Suprapubic skin (tissue), 4 donors: ENCODE measurements around the gene SYT3.

Experiments
- EP300 ChIP-seq: sonication (generic); formaldehyde crosslinking; IDR thresholded peaks from one replicate; pipeline ENCODE4 v1.6.1; 2017; ENCODE audit warnings: antibody characterized with exemption
- POLR2A ChIP-seq, 2 donors: fragments of 450-650 bp; IDR thresholded peaks; one replicate each; pipeline ENCODE4 v1.6.1; 2017; ENCODE audit warnings: antibody characterized with exemption in 2 of 2, mild to moderate bottlenecking in 2 of 2, moderate library complexity in 2 of 2
- POLR2AphosphoS5 ChIP-seq, 3 donors: sonication (generic); formaldehyde crosslinking; IDR thresholded peaks; one replicate each; pipeline ENCODE4 v1.6.1; 2017; ENCODE audit warnings: antibody characterized with exemption in 3 of 3
- TF ChIP-seq, protein P1 (sequence below), 2 donors: fragments of 200-600 bp in 1 of 2; fragments of 450-650 bp in 1 of 2; sonication (generic) in 1 of 2; IDR thresholded peaks; one replicate each; pipeline ENCODE4 v1.5.1; 2016 to 2019; ENCODE audit warnings: antibody characterized with exemption in 2 of 2, mild to moderate bottlenecking in 1 of 2, moderate library complexity in 1 of 2

DNA sequence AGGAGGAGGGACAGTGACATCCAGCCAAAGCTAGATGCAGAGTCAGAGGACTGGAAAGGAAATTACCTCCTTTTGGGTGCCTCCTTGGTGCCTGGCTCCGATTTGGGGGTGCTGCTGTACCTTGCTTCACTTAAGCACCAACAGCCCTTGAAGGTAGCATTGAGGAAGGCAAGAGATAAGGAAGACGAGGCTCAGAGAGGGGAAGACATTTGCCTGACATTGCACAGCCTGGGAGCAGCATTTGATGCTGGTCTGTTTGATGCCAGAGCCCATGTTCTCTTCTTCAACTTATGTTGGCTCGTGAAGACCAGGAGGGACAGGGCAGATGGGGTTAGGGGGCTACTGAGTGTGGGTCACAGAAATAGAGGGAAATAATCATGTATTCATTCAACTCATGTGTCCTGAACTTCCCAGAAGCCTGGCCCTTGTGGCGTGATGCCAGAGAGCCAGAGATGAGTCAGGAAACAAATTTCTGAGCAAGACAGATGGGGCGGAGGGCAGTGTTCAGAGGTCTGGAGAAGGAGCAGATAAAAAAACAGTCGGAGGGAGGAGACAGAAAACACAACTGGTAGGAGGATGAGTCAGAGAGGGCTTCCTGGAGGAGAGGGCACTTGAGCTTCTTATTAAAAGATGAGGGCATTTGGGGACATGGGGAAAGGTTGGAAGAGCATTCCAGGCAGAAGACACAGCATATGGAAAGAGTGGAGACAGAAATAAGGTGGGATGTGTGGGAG, 6.6 kb upstream of the SYT3 start:
- TF ChIP-seq, protein P1, sequence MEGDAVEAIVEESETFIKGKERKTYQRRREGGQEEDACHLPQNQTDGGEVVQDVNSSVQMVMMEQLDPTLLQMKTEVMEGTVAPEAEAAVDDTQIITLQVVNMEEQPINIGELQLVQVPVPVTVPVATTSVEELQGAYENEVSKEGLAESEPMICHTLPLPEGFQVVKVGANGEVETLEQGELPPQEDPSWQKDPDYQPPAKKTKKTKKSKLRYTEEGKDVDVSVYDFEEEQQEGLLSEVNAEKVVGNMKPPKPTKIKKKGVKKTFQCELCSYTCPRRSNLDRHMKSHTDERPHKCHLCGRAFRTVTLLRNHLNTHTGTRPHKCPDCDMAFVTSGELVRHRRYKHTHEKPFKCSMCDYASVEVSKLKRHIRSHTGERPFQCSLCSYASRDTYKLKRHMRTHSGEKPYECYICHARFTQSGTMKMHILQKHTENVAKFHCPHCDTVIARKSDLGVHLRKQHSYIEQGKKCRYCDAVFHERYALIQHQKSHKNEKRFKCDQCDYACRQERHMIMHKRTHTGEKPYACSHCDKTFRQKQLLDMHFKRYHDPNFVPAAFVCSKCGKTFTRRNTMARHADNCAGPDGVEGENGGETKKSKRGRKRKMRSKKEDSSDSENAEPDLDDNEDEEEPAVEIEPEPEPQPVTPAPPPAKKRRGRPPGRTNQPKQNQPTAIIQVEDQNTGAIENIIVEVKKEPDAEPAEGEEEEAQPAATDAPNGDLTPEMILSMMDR (IDR thresholded peaks at IDR 0.05): no peak
- TF ChIP-seq POLR2A (IDR thresholded peaks at IDR 0.05) (no peak), POLR2AphosphoS5 (IDR thresholded peaks at IDR 0.05) (no peak), EP300 (no peak)
